CD4-positive, alpha-beta memory T cell (primary cell): ENCODE results near the gene CSAD. TPM values are rescaled to one million over a fixed set of nuclear protein-coding genes. Genes with fewer than 3 reads are reported as not detected.

Experiments
- CTCF ChIA-PET: fragments of 350-600 bp; sonication (Branson Sonifier 250); formaldehyde crosslinking; loops from one replicate; lab custom pipeline; 2021; ENCODE audit warnings: inconsistent platforms; ENCODE audit not compliant: partially characterized antibody; lab: Charles Lee
- POLR2A ChIA-PET: fragments of 350-600 bp; sonication (Branson Sonifier 250); formaldehyde crosslinking; loops from one replicate; lab custom pipeline; 2021; ENCODE audit not compliant: partially characterized antibody; lab: Charles Lee
- DNase-seq, 5 donors: peaks; one replicate each; pipeline versions ENCODE4 v3.0.0 to v3.0.0-alpha.2; 2020 to 2022; ENCODE audit warnings: mixed read lengths in 1 of 5
- H3K27ac ChIP-seq: one replicate; pipeline ENCODE4 v1.7.0; 2013; ENCODE audit warnings: low read depth, low read length
- H3K27me3 ChIP-seq: 2 replicates; pipeline ENCODE4 v1.7.0; 2013; ENCODE audit warnings: mild to moderate bottlenecking, low read length, moderate library complexity; ENCODE audit not compliant: insufficient read depth
- H3K36me3 ChIP-seq: 2 replicates; pipeline ENCODE4 v1.7.0; 2013; ENCODE audit warnings: mild to moderate bottlenecking, low read length, moderate library complexity; ENCODE audit not compliant: insufficient read depth
- H3K4me1 ChIP-seq: 2 replicates; pipeline ENCODE4 v1.7.0; 2013; ENCODE audit warnings: mild to moderate bottlenecking, low read length, moderate library complexity; ENCODE audit not compliant: insufficient read depth
- H3K4me3 ChIP-seq, 2 donors: one replicate each; pipeline ENCODE4 v1.7.0; 2013; ENCODE audit warnings: low read length in 2 of 2, mild to moderate bottlenecking in 1 of 2
- H3K9me3 ChIP-seq, 2 donors: one replicate each; pipeline ENCODE4 v1.7.0; 2013; ENCODE audit warnings: low read length in 2 of 2, control low read depth in 1 of 2; ENCODE audit not compliant: control insufficient read depth in 1 of 2
- H3K27ac Mint-ChIP-seq, 7 donors: one replicate each; pipeline ENCODE4 v1.8.0; 2020 to 2021; ENCODE audit warnings: mixed read lengths in 7 of 7, mild to moderate bottlenecking in 6 of 7, inconsistent platforms in 3 of 7, moderate library complexity in 3 of 7
- H3K27me3 Mint-ChIP-seq, 2 donors: one replicate each; pipeline ENCODE4 v1.8.0; 2020 to 2021; ENCODE audit warnings: mixed read lengths in 2 of 2
- H3K36me3 Mint-ChIP-seq, 2 donors: one replicate each; pipeline ENCODE4 v1.8.0; 2020 to 2021; ENCODE audit warnings: mixed read lengths in 2 of 2, inconsistent platforms in 1 of 2, mild to moderate bottlenecking in 1 of 2
- H3K4me1 Mint-ChIP-seq, 4 donors: one replicate each; pipeline ENCODE4 v1.8.0; 2020 to 2021; ENCODE audit warnings: mixed read lengths in 4 of 4, mild to moderate bottlenecking in 1 of 4
- H3K4me3 Mint-ChIP-seq, 8 donors: one replicate each; pipeline ENCODE4 v1.8.0; 2020 to 2021; ENCODE audit warnings: mixed read lengths in 8 of 8, mild to moderate bottlenecking in 7 of 8, moderate library complexity in 6 of 8, inconsistent platforms in 3 of 8
- H3K9me3 Mint-ChIP-seq, 8 donors: one replicate each; pipeline ENCODE4 v1.8.0; 2020 to 2021; ENCODE audit warnings: mixed read lengths in 8 of 8, mild to moderate bottlenecking in 5 of 8, inconsistent platforms in 3 of 8, moderate library complexity in 1 of 8
- intact Hi-C: fragments of 100-400 bp; cut with micrococcal nuclease; formaldehyde crosslinking; loops from one replicate; pipeline ENCODE4 v1.15.1; 2023
- polyA plus RNA-seq, 2 donors: library from polyadenylated mRNA; unstranded; fragments of 300-500 nt; fragmentation: Illumina TruSeq; gene quantifications; one replicate each; pipeline ENCODE4 v1.2.3, GENCODE V29; 2021
- total RNA-seq, 2 experiments: library from RNA; stranded (reverse); gene quantifications; one replicate each; pipeline ENCODE4 v1.2.3, GENCODE V29; 2021

Gene CSAD
- total and polyA plus RNA-seq, 4 experiments from 2014 or later = 1.1 to 64.2 (median 32.7) TPM

DNA sequence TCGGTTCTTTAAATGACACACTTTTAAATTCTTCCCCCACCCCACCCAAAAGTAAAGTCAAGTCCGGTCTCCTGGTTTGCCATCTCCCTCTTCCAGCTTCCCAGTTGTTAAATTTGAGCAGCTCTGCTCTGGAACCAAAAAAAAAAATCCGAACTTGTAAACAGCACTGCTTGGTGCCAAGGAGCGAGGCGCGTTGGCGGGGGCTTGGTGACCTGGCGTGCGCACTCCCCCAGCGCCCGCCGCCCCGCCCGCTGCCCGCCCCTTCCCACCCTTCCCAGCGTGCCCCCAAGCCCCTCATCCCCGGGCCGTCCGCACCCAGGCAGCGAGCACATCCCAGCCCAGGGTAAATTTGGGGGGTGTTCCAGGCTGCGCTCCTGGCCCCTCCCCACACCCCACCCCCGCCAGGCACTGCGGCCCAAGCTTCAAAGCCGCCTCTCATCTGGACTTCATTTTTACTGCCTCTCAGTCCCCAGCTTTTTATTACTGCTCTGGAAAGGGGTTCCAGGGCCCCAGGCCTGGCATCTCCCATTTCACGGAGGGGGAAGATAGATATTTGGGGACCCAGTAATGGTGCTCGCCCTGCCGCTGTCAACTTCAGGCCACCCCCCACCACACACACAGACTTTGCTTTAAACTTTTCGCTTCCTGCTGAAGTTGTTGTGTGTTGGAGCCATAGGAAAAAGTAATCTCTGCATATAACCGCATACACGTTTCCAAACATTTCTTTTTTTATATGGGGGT, 38.0 kb upstream of the CSAD start:
- POLR2A ChIA-PET = interaction anchor here (0.6 to 16.2 kb wide), 25 partner anchors 9 to 282 kb away, joined by 3 to 333 read pairs (median 9); partner anchors contain the start of genes AAAS, CSAD, ESPL1 and ITGB7
- H3K4me1 Mint-ChIP-seq = peaks cover 51 to 92% (median 71%) of the 10 kb centered on the region in 4 donors
- CTCF ChIA-PET = interaction anchor here (0.9 to 12.8 kb wide), 13 partner anchors 8 to 103 kb away, joined by 3 to 339 read pairs (median 5); partner anchors contain the start of genes AAAS, ESPL1, ITGB7 and MYG1
- peak overlapping the region; percentile 98 for H3K27ac ChIP-seq
- no peak for DNase-seq
- peaks cover 22 to 51% of the 10 kb centered on the region in 2 donors for H3K36me3 Mint-ChIP-seq
- no peaks in the 10 kb centered on the region for H3K27me3 Mint-ChIP-seq
- peaks cover 18% of the 10 kb centered on the region for H3K36me3 ChIP-seq
- no peaks in the 10 kb centered on the region for H3K27me3 ChIP-seq
- H3K9me3 Mint-ChIP-seq = no peaks in the 10 kb centered on the region
- peaks cover 78% of the 10 kb centered on the region for H3K4me1 ChIP-seq
- H3K4me3 Mint-ChIP-seq = peak overlapping the region; percentile 95 to 99 (median 98)
- peak overlapping the region; percentile 91 to 98 (median 95) for H3K27ac Mint-ChIP-seq
- no peaks in the 10 kb centered on the region for H3K9me3 ChIP-seq
- H3K4me3 ChIP-seq = peak overlapping the region; percentile 82 to 89
- intact Hi-C loops = no loop called here

DNA sequence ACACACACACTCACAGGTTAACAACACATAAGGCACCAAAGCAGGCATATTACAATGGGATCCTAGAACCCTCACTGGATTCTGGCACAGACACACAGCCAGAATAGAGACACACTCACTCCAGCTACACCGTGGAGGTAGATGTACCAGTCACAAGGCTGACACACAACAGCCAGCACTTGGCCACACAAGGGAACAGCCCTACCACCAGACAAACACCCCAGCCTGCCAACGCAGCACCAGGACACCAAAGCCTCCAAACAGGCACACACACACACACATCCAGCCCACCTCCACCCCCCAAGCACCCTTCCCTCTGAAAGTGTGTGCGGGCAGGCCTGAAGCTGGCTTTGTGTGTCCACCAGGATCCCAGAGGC, 37.2 kb upstream of the CSAD start:
- Histone ChIP-seq H3K27me3 (no peaks in the 10 kb centered on the region), H3K9me3 (no peaks in the 10 kb centered on the region), H3K27ac (peak overlapping the region; percentile 98), H3K36me3 (peaks cover 24% of the 10 kb centered on the region), H3K4me1 (peaks cover 78% of the 10 kb centered on the region), H3K4me3 (peak overlapping the region; percentile 1 to 4)
- POLR2A ChIA-PET = interaction anchor here (0.9 to 16.2 kb wide), 11 partner anchors 8 to 103 kb away, joined by 3 to 333 read pairs (median 44); partner anchors contain the start of genes AAAS, CSAD, ESPL1 and ITGB7
- CTCF ChIA-PET = interaction anchor here (0.8 to 12.8 kb wide), 4 partner anchors 15 to 73 kb away, joined by 3 to 339 read pairs (median 23); partner anchors contain the start of genes MYG1 and PFDN5
- H3K9me3 Mint-ChIP-seq = no peaks in the 10 kb centered on the region
- H3K4me1 Mint-ChIP-seq = peaks cover 49 to 92% (median 71%) of the 10 kb centered on the region in 4 donors
- no peak for DNase-seq
- peaks cover 30 to 59% of the 10 kb centered on the region in 2 donors for H3K36me3 Mint-ChIP-seq
- peak overlapping the region; percentile 89 to 97 (median 91) for H3K27ac Mint-ChIP-seq
- no peaks in the 10 kb centered on the region for H3K27me3 Mint-ChIP-seq
- intact Hi-C loops = no loop called here
- peak overlapping the region; percentile 83 to 97 (median 91) for H3K4me3 Mint-ChIP-seq

DNA sequence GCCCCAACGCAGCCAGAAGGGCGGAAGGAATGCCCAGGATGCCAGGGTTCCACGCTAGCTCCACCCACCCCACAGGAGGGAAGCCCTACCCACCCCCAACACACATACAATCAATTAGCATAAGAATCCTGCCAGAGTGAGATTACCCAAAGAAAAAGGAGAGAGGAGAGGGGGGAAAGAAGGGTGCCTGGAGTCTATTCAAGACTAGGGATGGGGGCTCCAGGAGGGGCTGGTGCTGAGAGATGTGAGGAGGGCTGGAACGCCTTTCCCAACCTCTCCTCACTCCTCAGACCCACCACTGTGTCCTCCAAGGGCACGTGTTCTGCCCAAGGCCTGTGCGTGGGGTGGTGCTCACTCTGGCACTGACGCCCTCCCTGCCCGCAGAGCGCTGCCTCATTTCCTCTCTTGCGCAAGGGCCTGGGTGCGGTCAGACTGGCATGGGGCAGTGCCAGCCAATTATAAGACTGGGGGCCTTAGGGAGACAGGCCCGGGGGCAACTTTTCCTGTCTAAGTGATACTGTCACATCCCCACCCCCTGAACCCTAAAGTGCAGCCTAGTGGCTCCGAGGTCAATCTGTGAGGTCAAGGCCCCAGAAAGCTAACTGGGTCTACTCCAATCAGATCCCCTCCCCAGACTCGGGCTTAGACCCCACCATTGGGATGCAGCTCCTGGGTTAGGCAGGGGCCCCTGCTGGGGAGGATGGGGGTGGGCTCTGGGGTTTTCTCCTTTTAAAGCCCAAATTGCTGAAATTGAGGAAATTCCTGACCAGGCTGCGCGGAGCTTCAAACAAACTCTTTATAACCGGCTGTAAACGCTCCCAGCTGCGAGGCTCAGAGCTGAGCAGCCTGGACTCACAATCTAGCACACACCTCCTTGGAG, 36.6 kb upstream of the CSAD start:
- Histone ChIP-seq H3K27me3 (no peaks in the 10 kb centered on the region), H3K9me3 (no peaks in the 10 kb centered on the region), H3K4me1 (peaks cover 75% of the 10 kb centered on the region), H3K36me3 (peaks cover 30% of the 10 kb centered on the region), H3K27ac (peak overlapping the region; percentile 98), H3K4me3 (peak overlapping the region; percentile 1 to 4)
- intact Hi-C loops = no loop called here
- ChIA-PET CTCF (interaction anchor here (0.7 to 12.8 kb wide), 10 partner anchors 16 to 128 kb away, joined by 3 to 339 read pairs (median 4); partner anchors contain the start of genes MYG1 and PFDN5), POLR2A (interaction anchor here (0.9 to 16.2 kb wide), 10 partner anchors 8 to 107 kb away, joined by 3 to 333 read pairs (median 38); partner anchors contain the start of genes AAAS, CSAD, ESPL1 and ITGB7)
- peaks cover 44 to 91% (median 68%) of the 10 kb centered on the region in 4 donors for H3K4me1 Mint-ChIP-seq
- H3K4me3 Mint-ChIP-seq = peak overlapping the region; percentile 83 to 97 (median 91)
- peaks cover 36 to 64% of the 10 kb centered on the region in 2 donors for H3K36me3 Mint-ChIP-seq
- peak in 4 of 5 donors; percentile 36 to 61 (median 40) for DNase-seq
- peak overlapping the region; percentile 89 to 97 (median 91) for H3K27ac Mint-ChIP-seq
- no peaks in the 10 kb centered on the region for H3K9me3 Mint-ChIP-seq
- no peaks in the 10 kb centered on the region for H3K27me3 Mint-ChIP-seq

DNA sequence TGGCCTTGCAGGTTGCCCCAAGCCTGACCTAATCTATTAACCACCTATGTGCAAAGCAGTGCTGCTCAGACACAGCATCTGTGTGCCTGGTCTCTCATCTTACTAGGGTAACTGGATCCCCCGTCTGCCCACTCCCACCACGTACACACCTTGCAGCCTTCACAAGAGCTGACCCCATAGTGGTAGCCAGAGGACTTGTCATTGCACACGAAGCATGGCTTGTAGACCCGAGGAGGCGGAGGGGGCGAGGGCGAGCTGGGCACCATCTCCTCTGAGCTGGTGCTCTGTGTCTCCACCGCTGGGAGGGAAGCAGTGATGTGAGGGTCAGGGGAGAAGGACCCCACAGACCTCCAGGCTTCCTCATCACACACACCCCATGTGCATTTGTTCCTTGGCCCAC, 34.8 kb upstream of the CSAD start:
- H3K27ac Mint-ChIP-seq = peak overlapping the region; percentile 72 to 97 (median 81)
- intact Hi-C loops = no loop called here
- ChIA-PET POLR2A (interaction anchor here (1.1 to 27.7 kb wide), 11 partner anchors 6 to 109 kb away, joined by 3 to 463 read pairs (median 16); partner anchors contain the start of genes CSAD, ESPL1, ITGB7 and PFDN5), CTCF (interaction anchor here (0.8 to 12.8 kb wide), 16 partner anchors 10 to 130 kb away, joined by 3 to 339 read pairs (median 17); partner anchors contain the start of genes AAAS, ESPL1, MYG1 and PFDN5)
- H3K4me1 ChIP-seq = peaks cover 73% of the 10 kb centered on the region
- H3K4me3 ChIP-seq = no peak overlapping the region
- peak overlapping the region in 3 of 8 donors; percentile 41 to 94 (median 61) for H3K4me3 Mint-ChIP-seq
- H3K9me3 ChIP-seq = no peaks in the 10 kb centered on the region
- no peaks in the 10 kb centered on the region for H3K27me3 Mint-ChIP-seq
- H3K36me3 Mint-ChIP-seq = peaks cover 46 to 75% of the 10 kb centered on the region in 2 donors
- H3K27me3 ChIP-seq = no peaks in the 10 kb centered on the region
- no peaks in the 10 kb centered on the region for H3K9me3 Mint-ChIP-seq
- H3K27ac ChIP-seq = peak overlapping the region; percentile 24
- peaks cover 43 to 85% (median 68%) of the 10 kb centered on the region in 4 donors for H3K4me1 Mint-ChIP-seq
- peaks cover 47% of the 10 kb centered on the region for H3K36me3 ChIP-seq
- no peak for DNase-seq

DNA sequence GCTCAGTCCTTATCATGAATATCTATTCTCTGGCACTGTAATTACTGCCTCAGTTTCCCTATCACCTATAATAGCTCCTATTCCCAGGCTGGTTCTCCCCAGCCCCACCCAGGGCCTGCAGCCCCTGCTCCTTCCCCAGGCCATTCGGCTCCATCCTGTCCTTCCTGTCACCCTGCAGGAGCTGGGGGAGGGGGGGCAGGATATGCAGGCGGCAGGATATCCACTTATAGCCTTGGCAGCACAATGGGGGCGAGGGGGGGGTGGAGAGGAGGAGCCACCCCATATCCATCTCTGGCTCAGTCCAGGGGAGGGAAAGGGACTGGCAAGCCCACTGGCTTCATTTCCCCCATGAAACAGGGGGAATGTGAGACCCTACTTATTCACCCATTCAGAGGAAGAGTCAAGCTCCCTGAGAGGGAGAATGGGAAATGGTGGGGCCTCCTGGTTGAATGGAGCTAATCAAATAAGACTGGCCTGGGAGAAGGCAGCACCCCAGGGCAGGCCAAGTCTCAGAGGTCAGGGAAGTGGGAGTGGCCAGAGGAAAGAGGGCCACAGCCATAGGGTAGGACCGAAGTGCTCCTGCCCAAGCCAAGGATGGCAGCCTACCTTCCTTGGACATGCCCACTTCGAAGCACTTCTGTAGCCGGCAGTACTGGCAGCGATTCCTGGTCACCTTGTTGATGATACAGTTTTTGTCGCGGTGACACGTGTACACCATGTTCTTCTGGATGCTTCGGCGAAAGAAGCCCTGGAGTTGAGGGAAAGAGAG, 34.1 kb upstream of the CSAD start:
- Histone ChIP-seq H3K9me3 (no peaks in the 10 kb centered on the region), H3K27ac (peak overlapping the region; percentile 24), H3K4me3 (no peak overlapping the region), H3K27me3 (no peaks in the 10 kb centered on the region), H3K4me1 (peaks cover 79% of the 10 kb centered on the region), H3K36me3 (peaks cover 50% of the 10 kb centered on the region)
- H3K27ac Mint-ChIP-seq = peak overlapping the region; percentile 30 to 97 (median 80)
- POLR2A ChIA-PET = interaction anchor here (0.7 to 27.7 kb wide), 18 partner anchors 6 to 130 kb away, joined by 3 to 463 read pairs (median 8); partner anchors contain the start of genes AAAS, CSAD, ESPL1 and MYG1
- no peaks in the 10 kb centered on the region for H3K9me3 Mint-ChIP-seq
- intact Hi-C loops = no loop called here
- no peaks in the 10 kb centered on the region for H3K27me3 Mint-ChIP-seq
- no peak overlapping the region for H3K4me3 Mint-ChIP-seq
- peaks cover 43 to 80% (median 67%) of the 10 kb centered on the region in 4 donors for H3K4me1 Mint-ChIP-seq
- peaks cover 46 to 73% of the 10 kb centered on the region in 2 donors for H3K36me3 Mint-ChIP-seq
- DNase-seq = no peak
- CTCF ChIA-PET = interaction anchor here (0.8 to 12.8 kb wide), 19 partner anchors 8 to 137 kb away, joined by 3 to 339 read pairs (median 17); partner anchors contain the start of genes AAAS, ESPL1, MYG1 and PFDN5

DNA sequence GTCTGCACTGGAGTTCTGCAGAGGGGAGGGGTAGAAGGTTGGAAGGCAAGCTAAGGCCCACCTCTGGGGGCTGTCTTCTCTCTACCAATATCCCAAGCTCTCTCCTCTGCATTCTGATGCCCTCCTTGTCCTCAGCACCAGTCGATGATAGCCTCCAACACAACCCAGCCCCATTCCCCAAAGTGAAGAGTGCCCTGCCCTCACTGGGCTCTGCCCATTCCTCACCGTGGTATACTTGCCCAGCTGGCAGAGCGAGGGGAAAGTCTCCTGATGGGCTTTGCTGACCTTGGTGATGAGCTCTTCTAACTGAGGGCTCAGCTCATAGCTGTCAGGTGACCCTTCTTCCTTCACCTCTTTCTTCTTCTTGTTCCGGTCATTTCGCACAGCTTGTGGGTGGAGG, 33.5 kb upstream of the CSAD start:
- Histone ChIP-seq H3K27me3 (no peaks in the 10 kb centered on the region), H3K27ac (peak overlapping the region; percentile 36), H3K9me3 (no peaks in the 10 kb centered on the region), H3K36me3 (peaks cover 50% of the 10 kb centered on the region), H3K4me1 (peaks cover 84% of the 10 kb centered on the region), H3K4me3 (no peak overlapping the region)
- peaks cover 42 to 79% (median 66%) of the 10 kb centered on the region in 4 donors for H3K4me1 Mint-ChIP-seq
- DNase-seq = no peak
- H3K9me3 Mint-ChIP-seq = no peaks in the 10 kb centered on the region
- peak overlapping the region; percentile 30 to 97 (median 84) for H3K27ac Mint-ChIP-seq
- H3K36me3 Mint-ChIP-seq = peaks cover 46 to 67% of the 10 kb centered on the region in 2 donors
- H3K27me3 Mint-ChIP-seq = no peaks in the 10 kb centered on the region
- ChIA-PET CTCF (interaction anchor here (0.8 to 12.8 kb wide), 30 partner anchors 9 to 148 kb away, joined by 3 to 339 read pairs (median 6); partner anchors contain the start of genes AAAS, CSAD, ESPL1 and MYG1), POLR2A (interaction anchor here (0.5 to 27.7 kb wide), 18 partner anchors 7 to 200 kb away, joined by 3 to 463 read pairs (median 8); partner anchors contain the start of genes AAAS, CSAD, ESPL1 and MYG1)
- intact Hi-C loops = no loop called here
- peak overlapping the region in 1 of 8 donors; percentile 14 for H3K4me3 Mint-ChIP-seq
